K562 (cell line): ENCODE results near the gene TAS1R3. TPM values are rescaled to one million over a fixed set of nuclear protein-coding genes. Genes with fewer than 3 reads are reported as not detected.

Experiments
- BACH1 ChIP-seq: fragments of 200-800 bp; sonication (Bioruptor generic); IDR thresholded peaks from 2 replicates; pipeline ENCODE4 v1.6.1; 2016; ENCODE audit warnings: missing genetic modification characterization, missing compliant biosample characterization
- CHD4 ChIP-seq: fragments of 200-600 bp; sonication (generic); IDR thresholded peaks from 3 replicates; pipeline ENCODE4 v1.6.1; 2012; ENCODE audit warnings: low read depth, mild to moderate bottlenecking, mixed read lengths, low read length, inconsistent platforms; ENCODE audit not compliant: insufficient read depth, insufficient replicate concordance, poor library complexity, severe bottlenecking
- CXXC5 ChIP-seq: fragments of 250-450 bp; sonication (Bioruptor Pico); IDR thresholded peaks from 2 replicates; pipeline ENCODE4 v1.8.0; 2022; ENCODE audit warnings: inconsistent platforms, mild to moderate bottlenecking, moderate library complexity
- EGR1 ChIP-seq: fragments of 450-650 bp; conservative IDR thresholded peaks from 2 replicates; pipeline ENCODE4 v1.6.1; 2017; ENCODE audit warnings: mild to moderate bottlenecking
- ELF4 ChIP-seq: fragments of 450-650 bp; formaldehyde crosslinking; IDR thresholded peaks from 2 replicates; pipeline ENCODE4 v1.4.0; 2022; ENCODE audit warnings: missing genetic modification characterization
- HDAC1 ChIP-seq, 2 experiments: fragments of 450-650 bp; IDR thresholded peaks; 2 replicates each; pipeline ENCODE4 v1.6.1; 2016 to 2017; ENCODE audit warnings: inconsistent platforms in 1 of 2, mild to moderate bottlenecking in 1 of 2, moderate library complexity in 1 of 2
- ILK ChIP-seq: fragments of 450-650 bp; IDR thresholded peaks from 2 replicates; pipeline ENCODE4 v1.6.1; 2016; ENCODE audit warnings: missing genetic modification characterization, low read depth, mild to moderate bottlenecking, missing compliant biosample characterization, moderate library complexity, borderline replicate concordance
- KDM1A ChIP-seq, 2 experiments: fragments of 450-650 bp; IDR thresholded peaks; 2 replicates each; pipeline ENCODE4 v1.6.1; 2016; ENCODE audit warnings: mild to moderate bottlenecking in 2 of 2
- NCOA2 ChIP-seq, 2 experiments: fragments of 450-650 bp; IDR thresholded peaks; 2 replicates each; pipeline ENCODE4 v1.6.1; 2018; ENCODE audit warnings: mild to moderate bottlenecking in 2 of 2, moderate library complexity in 1 of 2; ENCODE audit not compliant: partially characterized antibody in 2 of 2
- NELFE ChIP-seq: IDR thresholded peaks from 2 replicates; pipeline ENCODE4 v1.6.1; 2011; ENCODE audit warnings: mild to moderate bottlenecking; ENCODE audit not compliant: insufficient read depth, insufficient read length
- NFIC ChIP-seq: fragments of 450-650 bp; IDR thresholded peaks from 2 replicates; pipeline ENCODE4 v1.6.1; 2017; ENCODE audit warnings: mild to moderate bottlenecking, inconsistent platforms
- NR3C1 ChIP-seq: sonication (generic); formaldehyde crosslinking; IDR thresholded peaks from 2 replicates; pipeline ENCODE4 v1.8.1; 2022; ENCODE audit warnings: missing genetic modification reagents
- PHTF2 ChIP-seq: fragments of 250-450 bp; sonication (Bioruptor Pico); IDR thresholded peaks from 2 replicates; pipeline ENCODE4 v1.5.0; 2021; ENCODE audit warnings: mild to moderate bottlenecking
- RAD21 ChIP-seq, 2 experiments: fragments of 250-450 bp in 1 of 2; fragments of 450-650 bp in 1 of 2; sonication (Bioruptor Pico) in 1 of 2; formaldehyde crosslinking in 1 of 2; IDR thresholded peaks in 1 of 2; conservative IDR thresholded peaks in 1 of 2; 2 replicates each; pipeline versions ENCODE4 v1.4.0 to v1.8.0; 2020 to 2022; ENCODE audit warnings: mild to moderate bottlenecking in 2 of 2, moderate library complexity in 1 of 2
- SMAD1 ChIP-seq: fragments of 150-350 bp; IDR thresholded peaks from 2 replicates; pipeline ENCODE4 v1.6.1; 2014; ENCODE audit warnings: low read length, low read depth; ENCODE audit not compliant: partially characterized antibody
- SMARCE1 ChIP-seq: fragments of 450-650 bp; IDR thresholded peaks from 2 replicates; pipeline ENCODE4 v1.7.1; 2016; ENCODE audit warnings: mild to moderate bottlenecking
- ZFP30 ChIP-seq: fragments of 250-450 bp; sonication (Bioruptor Pico); IDR thresholded peaks from 2 replicates; pipeline ENCODE4 v1.8.0; 2022; ENCODE audit warnings: moderate library complexity, mild to moderate bottlenecking, inconsistent platforms, borderline replicate concordance
- ZFP36 ChIP-seq: fragments of 150-350 bp; IDR thresholded peaks from 2 replicates; pipeline ENCODE4 v1.6.1; 2018; ENCODE audit warnings: low read length, low read depth; ENCODE audit not compliant: partially characterized antibody
- ZNF140 ChIP-seq: fragments of 250-450 bp; sonication (Bioruptor Pico); IDR thresholded peaks from 2 replicates; pipeline ENCODE4 v1.8.0; 2021; ENCODE audit warnings: moderate library complexity, mild to moderate bottlenecking, inconsistent platforms
- ZNF444 ChIP-seq: fragments of 250-450 bp; sonication (Bioruptor Pico); IDR thresholded peaks from 2 replicates; pipeline ENCODE4 v1.4.0; 2020; ENCODE audit warnings: mild to moderate bottlenecking, moderate library complexity
- polyA plus RNA-seq, 8 experiments: library from polyadenylated mRNA; depleted of rRNA in 4 of 8; stranded (reverse) in 5 of 8; unstranded in 3 of 8; fragments of >200 nt; fragmentation: Nextera tagmentation in 2 of 8; fragmentation: Illumina TruSeq in 1 of 8; extraction: Ambion mirVana in 2 of 8; extraction: Trizol in 1 of 8; gene quantifications; 2 replicates each; pipeline versions ENCODE4 v1.2.1 to v1.2.3, GENCODE V29; 2011 to 2014; ENCODE audit warnings: inconsistent platforms in 1 of 8, missing spikeins in 1 of 8
- total RNA-seq, 7 experiments: library from RNA; depleted of rRNA in 6 of 7; stranded (reverse); fragments of >200 nt in 6 of 7; fragmentation: Illumina TruSeq in 2 of 7; extraction: Trizol in 2 of 7; gene quantifications; 2 replicates each; pipeline versions ENCODE4 v1.2.1 to v1.2.3, GENCODE V29; 2011 to 2021; ENCODE audit warnings: low replicate concordance in 1 of 7
- TF ChIP-seq, protein P1 (sequence below): sonication (generic); formaldehyde crosslinking; IDR thresholded peaks from 2 replicates; pipeline ENCODE4 v1.8.0; 2022; ENCODE audit warnings: mild to moderate bottlenecking, low read depth, missing genetic modification reagents
- TF ChIP-seq, protein P2 (sequence below): fragments of 450-650 bp; IDR thresholded peaks from 2 replicates; pipeline ENCODE4 v1.6.1; 2016; ENCODE audit warnings: mild to moderate bottlenecking
- TF ChIP-seq, protein P3 (sequence below), 3 experiments: fragments of 200-800 bp in 1 of 3; sonication (Bioruptor generic) in 1 of 3; sonication (generic) in 1 of 3; formaldehyde crosslinking in 1 of 3; IDR thresholded peaks; 2 replicates each; pipeline versions ENCODE4 v1.6.1 to v1.8.0; 2016 to 2022; ENCODE audit warnings: mild to moderate bottlenecking in 2 of 3, missing compliant biosample characterization in 2 of 3, missing genetic modification characterization in 2 of 3, missing genetic modification reagents in 1 of 3

Gene TAS1R3
- total and polyA plus RNA-seq, 9 of the 15 experiments (the other 6 are each of a cell fraction or from before 2014, with no cell fraction given), result 0.07 to 0.13 TPM; not detected in 7

DNA sequence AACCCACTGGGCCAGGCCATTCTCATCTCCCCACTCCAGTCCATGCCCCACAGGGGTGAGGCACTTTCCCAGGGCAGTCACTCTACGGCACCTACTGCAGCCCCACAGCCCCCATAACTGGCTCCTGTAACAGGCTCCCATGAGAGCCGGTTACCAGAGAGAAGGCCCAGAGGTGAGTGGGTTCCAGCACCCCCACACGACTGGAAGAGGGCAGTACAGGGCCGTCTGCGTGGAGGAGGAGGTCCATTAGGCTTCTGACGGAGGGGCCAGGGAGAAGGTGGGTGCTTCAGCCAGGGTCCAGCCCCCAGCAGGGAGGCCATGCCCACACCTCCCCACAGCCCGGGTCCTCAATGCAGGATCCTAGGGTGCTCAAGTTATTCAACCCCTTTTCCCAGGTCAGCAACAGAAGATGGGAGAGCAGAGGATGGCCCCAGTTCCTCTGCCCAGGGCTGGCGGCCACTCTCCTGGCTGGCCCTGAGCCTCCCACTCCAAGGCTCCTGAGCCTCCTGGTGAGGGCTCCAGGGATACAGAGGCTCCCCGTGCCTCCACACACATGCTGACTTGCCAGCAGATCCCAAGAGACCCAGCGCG lies 24.9 kb upstream of the TAS1R3 start (continued):
- TF ChIP-seq EGR1 (no peak), ZNF444 (CRISPR knock-in tag) (no peak), BACH1 (no peak), ILK (tag) (no peak), ZFP36 (peak; percentile 66), CXXC5 (CRISPR knock-in tag) (no peak), ZFP30 (CRISPR knock-in tag) (no peak), NELFE (no peak), NFIC (0 out of 2 replicates have a peak, but pooled peaks have one; percentile 18), ZNF140 (no peak), RAD21 (CRISPR knock-in tag; conservative IDR thresholded peaks at IDR 0.05 in 1 of 2, IDR thresholded peaks at IDR 0.05 in 1 of 2) (peak in 1 of 2 experiments; percentile 32; a peak in 2 of 4 replicates), SMARCE1 (no peak), ELF4 (no peak), NCOA2 (IDR thresholded peaks at IDR 0.05; ENCODE audit: partially characterized antibody in 2 of 2) (no peak), PHTF2 (CRISPR knock-in tag) (no peak), SMAD1 (no peak), HDAC1 (IDR thresholded peaks at IDR 0.05) (no peak), NR3C1 (no peak), KDM1A (IDR thresholded peaks at IDR 0.05) (no peak), CHD4 (no peak)
- TF ChIP-seq, protein P1, sequence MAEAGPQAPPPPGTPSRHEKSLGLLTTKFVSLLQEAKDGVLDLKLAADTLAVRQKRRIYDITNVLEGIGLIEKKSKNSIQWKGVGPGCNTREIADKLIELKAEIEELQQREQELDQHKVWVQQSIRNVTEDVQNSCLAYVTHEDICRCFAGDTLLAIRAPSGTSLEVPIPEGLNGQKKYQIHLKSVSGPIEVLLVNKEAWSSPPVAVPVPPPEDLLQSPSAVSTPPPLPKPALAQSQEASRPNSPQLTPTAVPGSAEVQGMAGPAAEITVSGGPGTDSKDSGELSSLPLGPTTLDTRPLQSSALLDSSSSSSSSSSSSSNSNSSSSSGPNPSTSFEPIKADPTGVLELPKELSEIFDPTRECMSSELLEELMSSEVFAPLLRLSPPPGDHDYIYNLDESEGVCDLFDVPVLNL (CRISPR knock-in tag), result 0 out of 2 replicates have a peak, but pooled peaks have one; percentile 12
- TF ChIP-seq, protein P2, sequence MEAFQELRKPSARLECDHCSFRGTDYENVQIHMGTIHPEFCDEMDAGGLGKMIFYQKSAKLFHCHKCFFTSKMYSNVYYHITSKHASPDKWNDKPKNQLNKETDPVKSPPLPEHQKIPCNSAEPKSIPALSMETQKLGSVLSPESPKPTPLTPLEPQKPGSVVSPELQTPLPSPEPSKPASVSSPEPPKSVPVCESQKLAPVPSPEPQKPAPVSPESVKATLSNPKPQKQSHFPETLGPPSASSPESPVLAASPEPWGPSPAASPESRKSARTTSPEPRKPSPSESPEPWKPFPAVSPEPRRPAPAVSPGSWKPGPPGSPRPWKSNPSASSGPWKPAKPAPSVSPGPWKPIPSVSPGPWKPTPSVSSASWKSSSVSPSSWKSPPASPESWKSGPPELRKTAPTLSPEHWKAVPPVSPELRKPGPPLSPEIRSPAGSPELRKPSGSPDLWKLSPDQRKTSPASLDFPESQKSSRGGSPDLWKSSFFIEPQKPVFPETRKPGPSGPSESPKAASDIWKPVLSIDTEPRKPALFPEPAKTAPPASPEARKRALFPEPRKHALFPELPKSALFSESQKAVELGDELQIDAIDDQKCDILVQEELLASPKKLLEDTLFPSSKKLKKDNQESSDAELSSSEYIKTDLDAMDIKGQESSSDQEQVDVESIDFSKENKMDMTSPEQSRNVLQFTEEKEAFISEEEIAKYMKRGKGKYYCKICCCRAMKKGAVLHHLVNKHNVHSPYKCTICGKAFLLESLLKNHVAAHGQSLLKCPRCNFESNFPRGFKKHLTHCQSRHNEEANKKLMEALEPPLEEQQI, result no peak
- TF ChIP-seq, protein P3, sequence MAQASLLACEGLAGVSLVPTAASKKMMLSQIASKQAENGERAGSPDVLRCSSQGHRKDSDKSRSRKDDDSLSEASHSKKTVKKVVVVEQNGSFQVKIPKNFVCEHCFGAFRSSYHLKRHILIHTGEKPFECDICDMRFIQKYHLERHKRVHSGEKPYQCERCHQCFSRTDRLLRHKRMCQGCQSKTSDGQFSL (CRISPR knock-in tag; IDR thresholded peaks at IDR 0.05), result 0 out of 2 replicates have a peak, but pooled peaks have one; percentile 11
- TF ChIP-seq, protein P3 (tag; IDR thresholded peaks at IDR 0.05), result no peak
